DMS153 treated with DMSO at 0.1 percent for 48 hours (cell line): ENCODE data around the gene FOSL1.
"Not testable (repeated sequence)": the region's sequence is repeated elsewhere in the genome, so short reads cannot be mapped to it uniquely, and the experiment has no call there.

Experiments
- DNase-seq: peaks from one replicate; lab custom pipeline; 2025; ENCODE audit not compliant: unreplicated experiment; lab: John Stamatoyannopoulos, UW

Gene FOSL1

DNA sequence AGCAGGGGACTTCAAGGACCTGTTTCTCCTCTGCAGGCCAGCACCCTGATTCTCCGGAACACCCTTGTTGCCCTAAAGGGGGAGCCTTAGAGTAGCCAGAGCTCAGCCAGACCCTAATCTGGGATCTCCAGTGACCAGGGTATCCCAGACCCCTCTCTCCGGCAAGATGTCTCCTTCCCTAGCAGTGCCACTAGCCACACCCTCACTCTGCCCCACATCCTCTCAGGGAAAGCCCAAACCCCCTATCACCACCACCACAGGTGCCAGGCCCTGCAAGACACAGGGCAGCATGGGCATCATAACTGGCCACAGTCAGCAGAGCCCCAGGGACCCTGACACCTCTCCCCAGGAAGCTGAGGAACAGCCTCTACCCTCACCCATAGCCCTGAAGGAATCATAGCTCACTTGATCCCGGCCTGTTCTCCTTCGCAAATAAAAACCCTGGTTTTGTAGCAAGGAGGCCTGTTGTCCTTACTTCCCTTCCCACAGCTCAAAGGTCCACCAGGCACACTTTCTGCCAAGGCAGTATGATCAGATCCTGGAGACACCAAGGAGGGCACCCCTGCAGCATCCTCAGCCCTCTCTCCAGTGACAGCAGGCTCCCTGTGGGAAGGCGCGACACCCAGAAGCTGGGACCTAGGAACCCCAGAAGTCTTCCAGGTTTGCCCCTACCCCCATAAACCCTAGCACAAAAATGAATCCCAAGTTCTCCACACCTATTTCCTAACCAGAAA is 46.8 kb downstream of the FOSL1 start:
- DNase-seq = no peak

DNA sequence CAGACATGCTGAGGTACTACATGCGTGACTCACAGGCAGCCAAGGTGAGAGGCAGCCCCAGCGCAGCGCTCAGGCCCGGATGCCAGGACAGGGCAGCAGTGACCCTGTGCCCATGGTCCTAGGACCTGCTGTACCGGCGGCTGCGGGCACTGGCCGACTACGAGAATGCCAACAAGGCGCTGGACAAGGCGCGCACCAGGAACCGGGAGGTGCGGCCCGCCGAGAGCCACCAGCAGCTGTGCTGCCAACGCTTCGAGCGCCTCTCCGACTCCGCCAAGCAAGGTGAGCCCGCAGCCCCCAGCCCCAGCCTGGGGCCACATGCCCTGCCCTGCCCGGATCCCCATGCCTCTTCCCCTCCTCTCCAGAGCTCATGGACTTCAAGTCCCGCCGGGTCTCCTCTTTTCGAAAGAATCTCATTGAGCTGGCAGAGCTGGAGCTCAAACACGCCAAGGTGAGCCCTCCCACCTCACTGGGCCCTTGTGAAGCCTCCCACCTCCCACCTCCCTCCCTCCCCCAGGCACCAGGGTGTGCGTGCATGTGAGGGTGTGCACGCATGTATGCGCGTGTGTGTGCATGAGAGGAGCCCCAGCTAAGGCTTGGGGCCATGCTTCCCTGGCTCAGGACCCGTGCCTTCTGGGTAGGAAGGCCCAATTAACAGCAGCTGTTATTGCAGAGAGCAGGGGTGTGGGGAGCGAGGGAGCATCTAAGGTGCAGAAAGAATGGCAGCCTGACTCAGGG is 47.5 kb downstream of the FOSL1 start:
- no peak for DNase-seq

DNA sequence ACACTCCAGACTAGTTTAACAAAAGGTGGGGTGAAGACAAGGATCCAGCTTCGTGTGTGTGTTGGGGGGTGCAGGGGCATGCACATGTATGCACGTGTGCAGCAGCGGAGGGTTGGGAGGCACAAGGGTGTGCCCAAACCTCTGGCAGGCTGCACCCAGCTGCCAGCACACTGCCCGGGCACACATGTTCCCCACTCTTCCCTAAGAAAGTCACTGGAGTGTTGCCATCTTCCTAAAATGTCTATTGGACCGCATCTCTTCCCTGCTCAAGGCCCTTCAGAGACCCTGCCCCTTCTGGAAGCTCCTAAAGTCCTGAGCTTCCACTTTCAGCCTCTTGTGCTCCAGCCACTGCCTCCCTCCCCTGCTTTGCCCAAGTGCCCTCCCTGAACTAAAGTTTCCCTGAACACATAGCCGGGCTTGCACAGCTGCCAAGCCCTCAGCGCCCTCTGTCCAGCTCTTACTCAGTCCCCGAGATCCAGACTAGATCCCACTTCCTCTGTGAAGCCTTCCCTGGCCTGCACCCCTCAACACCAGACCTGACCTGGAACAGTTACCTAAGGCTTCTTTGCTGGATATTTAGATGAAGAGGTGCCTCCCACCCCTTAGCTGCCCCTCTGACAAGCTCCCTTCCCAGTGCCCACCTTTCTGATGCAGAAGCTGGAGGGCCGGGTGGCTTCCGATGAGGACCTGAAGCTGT is 48.2 kb downstream of the FOSL1 start:
- DNase-seq = no peak

DNA sequence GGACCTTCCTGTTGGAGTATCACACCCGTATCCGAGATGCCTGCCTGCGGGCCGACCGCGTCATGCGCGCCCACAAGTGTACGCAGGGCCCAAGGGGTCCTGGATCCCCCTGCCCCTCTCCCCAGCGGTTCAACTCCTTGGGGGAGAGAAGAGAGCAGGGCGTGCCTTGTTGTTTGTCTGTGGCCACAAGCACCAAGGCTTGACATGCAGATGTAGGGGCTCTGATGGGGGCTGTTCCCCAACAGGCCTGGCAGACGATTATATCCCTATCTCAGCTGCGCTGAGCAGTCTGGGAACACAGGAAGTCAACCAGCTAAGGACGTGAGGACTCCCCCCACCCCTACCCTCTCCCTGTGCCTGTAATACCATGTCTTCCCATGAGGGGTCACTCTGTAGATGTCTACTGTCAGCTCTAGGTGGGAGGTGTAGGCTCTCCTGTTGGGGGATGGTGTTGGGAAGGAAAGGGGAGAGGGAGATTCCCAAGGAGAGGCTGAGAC is 49.1 kb downstream of the FOSL1 start:
- DNase-seq = no peak

DNA sequence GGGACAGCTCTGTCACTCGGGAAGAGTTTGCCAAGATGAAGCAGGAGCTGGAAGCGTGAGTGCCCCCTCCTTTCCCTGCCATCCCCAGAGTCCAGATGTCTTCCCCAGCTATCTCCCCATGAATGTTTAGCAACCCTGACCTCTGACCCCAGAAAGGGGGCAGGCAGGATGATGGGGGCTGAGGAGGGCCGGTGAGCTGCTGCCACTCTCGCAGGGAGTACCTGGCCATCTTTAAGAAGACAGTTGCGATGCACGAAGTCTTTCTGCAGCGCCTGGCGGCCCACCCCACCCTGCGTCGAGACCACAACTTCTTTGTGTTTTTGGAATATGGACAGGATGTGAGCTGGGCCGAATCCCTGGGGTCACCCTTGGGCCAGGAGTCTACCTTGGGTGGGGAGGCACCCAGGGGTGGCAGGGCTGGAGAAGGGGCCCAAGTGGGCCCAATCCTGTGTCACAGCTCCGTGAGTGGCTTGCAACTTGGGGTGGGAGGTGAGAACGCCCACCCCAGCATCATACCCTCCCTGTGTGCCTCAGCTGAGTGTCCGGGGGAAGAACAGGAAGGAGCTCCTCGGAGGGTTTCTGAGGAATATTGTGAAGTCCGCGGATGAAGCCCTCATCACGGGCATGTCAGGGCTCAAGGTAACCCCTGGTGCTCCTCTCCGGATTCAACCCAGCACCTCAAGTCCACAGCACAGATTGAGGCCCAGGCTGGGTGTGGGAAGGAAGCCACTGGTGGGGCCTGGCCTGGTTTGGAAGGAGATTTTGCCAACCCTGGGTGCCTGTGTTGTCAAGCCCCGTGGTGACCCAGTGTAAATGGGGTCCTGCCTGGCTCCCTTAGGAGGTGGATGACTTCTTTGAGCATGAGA is 49.7 kb downstream of the FOSL1 start:
- no peak for DNase-seq

DNA sequence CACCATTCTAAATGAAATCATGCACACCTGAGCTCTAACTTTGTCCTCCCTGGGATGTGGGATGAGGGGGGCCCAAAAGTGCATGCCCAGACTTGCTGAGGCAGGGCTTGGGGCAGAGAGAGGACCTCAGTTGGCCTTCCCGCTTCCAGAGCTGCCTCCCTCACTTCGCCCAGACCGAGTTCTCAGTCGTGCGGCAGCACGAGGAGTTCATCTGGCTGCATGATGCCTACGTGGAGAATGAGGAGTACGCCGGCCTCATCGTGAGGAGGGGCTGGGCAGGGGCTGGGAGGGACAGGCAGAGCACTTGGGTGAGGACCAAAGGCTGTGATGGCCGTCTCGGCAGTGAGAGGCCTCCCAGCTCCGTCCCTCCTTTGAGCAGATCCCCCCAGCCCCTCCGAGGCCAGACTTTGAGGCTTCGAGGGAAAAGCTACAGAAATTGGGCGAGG is 50.4 kb downstream of the FOSL1 start:
- no peak for DNase-seq

DNA sequence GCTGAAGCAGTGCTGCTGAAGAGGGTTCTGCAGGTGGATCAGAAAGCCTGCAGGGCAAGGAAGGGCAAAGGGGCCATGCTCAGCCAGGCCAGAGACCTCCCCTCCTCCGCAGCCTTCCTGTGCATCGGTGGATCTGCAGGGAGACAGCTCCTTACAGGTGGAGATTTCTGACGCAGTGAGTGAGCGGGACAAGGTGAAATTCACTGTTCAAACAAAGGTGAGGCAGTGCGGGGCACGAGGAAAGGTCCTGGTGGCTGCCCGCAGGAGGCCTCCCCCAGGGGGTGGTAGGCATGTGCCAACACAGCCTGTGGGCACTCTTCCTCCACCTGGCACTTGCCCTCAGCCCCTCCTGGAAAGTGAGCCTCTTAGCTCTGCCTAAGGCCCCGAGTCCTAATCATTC is 50.8 kb downstream of the FOSL1 start:
- DNase-seq = no peak

DNA sequence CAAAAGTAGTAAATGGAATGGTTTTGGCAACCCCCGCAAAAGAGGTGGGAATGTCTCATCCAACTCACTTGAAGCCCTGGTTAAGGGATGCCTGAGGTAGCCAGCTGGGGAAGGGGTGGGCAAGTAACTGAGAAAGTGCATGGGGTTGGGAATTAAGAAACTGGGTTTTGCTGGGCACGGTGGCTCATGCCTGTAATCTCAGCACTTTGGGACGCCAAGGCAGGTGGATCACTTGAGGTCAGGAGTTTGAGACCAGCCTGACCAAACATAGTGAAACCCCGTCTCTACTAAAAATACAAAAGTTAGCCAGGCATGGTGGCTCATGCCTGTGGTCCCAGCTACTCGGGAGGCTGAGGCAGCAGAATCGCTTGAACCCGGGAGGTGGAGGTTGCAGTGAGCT is 51.5 kb downstream of the FOSL1 start:
- DNase-seq = not testable (repeated sequence)

DNA sequence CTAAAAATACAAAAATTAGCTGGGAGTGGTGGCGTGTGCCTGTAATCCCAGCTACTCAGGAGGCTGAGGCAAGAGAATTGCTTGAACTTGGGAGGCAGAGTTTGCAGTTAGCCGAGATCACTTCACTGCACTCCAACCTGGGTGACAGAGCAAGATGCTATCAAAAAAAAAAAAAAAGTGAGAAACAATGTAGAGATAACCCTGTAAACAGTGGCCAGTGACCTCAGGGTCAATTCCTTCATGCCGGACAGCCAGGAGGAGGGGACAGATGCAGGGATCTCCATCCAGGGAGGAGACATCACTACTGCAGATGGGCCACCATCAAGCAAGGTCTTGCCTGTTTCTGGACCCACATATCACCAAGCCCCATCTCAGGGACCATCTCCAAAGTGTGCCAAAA is 52.4 kb downstream of the FOSL1 start:
- no peak for DNase-seq

DNA sequence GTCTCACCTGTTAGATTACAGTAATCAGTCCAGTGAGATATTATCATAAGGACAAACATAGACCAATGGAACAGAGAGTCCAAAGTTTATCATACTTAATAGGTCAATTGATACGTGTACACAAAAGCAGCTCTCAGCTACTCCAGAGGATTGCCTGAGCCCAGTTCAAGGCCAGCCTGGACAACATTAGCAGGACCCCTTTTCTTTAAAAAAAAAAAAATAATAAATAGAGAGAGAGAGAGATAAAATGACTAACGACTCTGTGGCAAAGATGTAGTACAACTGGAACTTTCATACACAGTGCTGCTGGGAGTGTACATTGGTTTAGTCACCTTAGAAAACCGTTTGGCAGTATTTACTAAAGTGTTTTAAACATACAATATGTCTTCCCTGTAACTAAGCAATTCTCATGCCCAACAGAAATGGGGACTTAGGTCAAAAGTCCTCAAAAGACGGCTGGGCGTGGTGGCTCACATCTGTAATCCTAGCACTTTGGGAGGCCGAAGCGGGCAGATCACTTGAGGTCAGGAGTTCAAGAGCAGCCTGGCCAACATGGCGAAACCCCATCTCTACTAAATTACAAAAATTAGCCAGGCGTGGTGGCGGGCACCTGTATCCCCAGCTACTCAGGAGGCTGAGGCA is 55.8 kb downstream of the FOSL1 start:
- no peak for DNase-seq

DNA sequence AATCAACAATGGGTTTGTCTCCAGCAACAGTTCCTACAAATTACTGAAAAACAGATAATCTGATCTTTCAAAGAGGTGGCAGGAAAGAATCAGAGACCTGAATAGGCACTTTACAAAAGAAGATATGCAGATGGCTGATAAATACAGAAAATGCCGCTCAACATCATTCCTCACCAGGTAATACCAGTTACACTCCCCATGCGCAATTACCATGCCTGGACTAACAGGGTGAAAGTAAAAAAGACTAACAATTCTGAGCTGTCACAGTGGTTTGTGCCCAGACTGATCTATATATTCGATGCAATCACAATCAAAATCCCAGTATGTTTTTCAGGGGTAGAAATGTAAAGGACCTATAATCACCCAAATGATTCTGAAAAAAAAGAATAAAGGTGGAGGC is 56.4 kb downstream of the FOSL1 start:
- no peak for DNase-seq

DNA sequence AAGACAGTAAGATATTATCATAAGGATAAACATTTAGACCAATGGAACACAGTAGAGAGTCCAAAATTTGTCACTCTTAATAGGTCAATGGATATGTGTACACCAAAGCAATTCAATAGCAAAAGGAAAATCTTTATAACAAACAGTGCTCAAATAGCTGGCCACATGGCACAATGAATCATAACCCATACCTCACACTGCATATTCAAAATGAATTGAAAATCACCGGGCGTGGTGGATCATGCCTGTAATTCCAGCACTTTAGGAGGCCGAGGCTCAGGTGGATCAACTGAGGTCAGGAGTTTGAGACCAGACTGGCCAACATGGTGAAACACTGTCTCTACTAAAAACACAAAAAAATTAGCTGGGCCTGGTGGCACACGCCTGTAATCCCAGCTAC is 58.0 kb downstream of the FOSL1 start:
- DNase-seq = no peak
